Liver (tissue), 9 donors: Measurements from ENCODE around the gene EHD2. TPM values are rescaled to one million over a fixed set of nuclear protein-coding genes. Genes with fewer than 3 reads are reported as not detected.

Experiments used
- DNase-seq: peaks from one replicate; pipeline ENCODE4 v3.0.0-alpha.2; 2017; ENCODE audit warnings: low spot score
- H3K27ac ChIP-seq, 2 donors: one replicate each; pipeline ENCODE4 v1.7.0; 2013; ENCODE audit warnings: inconsistent platforms in 2 of 2, low read length in 2 of 2, control low read depth in 1 of 2, low read depth in 1 of 2, mild to moderate bottlenecking in 1 of 2
- H3K27me3 ChIP-seq, 4 donors: one replicate each; pipeline versions ENCODE4 v1.6.1 to v1.7.0; 2013; ENCODE audit warnings: low read length in 3 of 4, inconsistent platforms in 1 of 4, mild to moderate bottlenecking in 1 of 4, moderate library complexity in 1 of 4; ENCODE audit not compliant: control insufficient read depth in 4 of 4, insufficient read depth in 4 of 4
- H3K36me3 ChIP-seq, 4 donors: one replicate each; pipeline versions ENCODE4 v1.6.1 to v1.7.0; 2013; ENCODE audit warnings: low read length in 3 of 4, mild to moderate bottlenecking in 3 of 4, low read depth in 1 of 4, moderate library complexity in 1 of 4; ENCODE audit not compliant: control insufficient read depth in 4 of 4, insufficient read depth in 3 of 4
- H3K4me1 ChIP-seq, 4 donors: one replicate each; pipeline versions ENCODE4 v1.6.1 to v1.7.0; 2013; ENCODE audit warnings: low read length in 3 of 4, mild to moderate bottlenecking in 3 of 4, moderate library complexity in 1 of 4; ENCODE audit not compliant: control insufficient read depth in 4 of 4, insufficient read depth in 4 of 4
- H3K4me3 ChIP-seq, 3 donors: one replicate each; pipeline versions ENCODE4 v1.6.1 to v1.7.0; 2013; ENCODE audit warnings: low read length in 3 of 3, control low read depth in 1 of 3, low read depth in 1 of 3, mild to moderate bottlenecking in 1 of 3
- H3K9ac ChIP-seq, 2 donors: one replicate each; pipeline ENCODE4 v1.7.0; 2013; ENCODE audit warnings: low read length in 2 of 2, mild to moderate bottlenecking in 2 of 2, moderate library complexity in 2 of 2, control low read depth in 1 of 2, low read depth in 1 of 2
- H3K9me3 ChIP-seq, 4 donors: one replicate each; pipeline versions ENCODE4 v1.6.1 to v1.7.0; 2013; ENCODE audit warnings: low read length in 3 of 4; ENCODE audit not compliant: control insufficient read depth in 4 of 4
- EGR1 ChIP-seq, 2 donors: IDR thresholded peaks; 2 replicates each; pipeline ENCODE4 v1.6.1; 2016 to 2018; ENCODE audit warnings: antibody characterized with exemption in 2 of 2, low read depth in 2 of 2
- FOXA2 ChIP-seq: IDR thresholded peaks from 2 replicates; pipeline ENCODE4 v1.6.1; 2016; ENCODE audit warnings: antibody characterized with exemption
- GABPA ChIP-seq, 2 donors: IDR thresholded peaks in 1 of 2; conservative IDR thresholded peaks in 1 of 2; 2 replicates each; pipeline ENCODE4 v1.6.1; 2016; ENCODE audit warnings: antibody characterized with exemption in 2 of 2, mild to moderate bottlenecking in 1 of 2, moderate library complexity in 1 of 2
- HNF4A ChIP-seq, 2 donors: conservative IDR thresholded peaks; 2 replicates each; pipeline ENCODE4 v1.6.1; 2016; ENCODE audit warnings: antibody characterized with exemption in 2 of 2, mild to moderate bottlenecking in 2 of 2
- HNF4G ChIP-seq: IDR thresholded peaks from 2 replicates; pipeline ENCODE4 v1.6.1; 2016; ENCODE audit warnings: antibody characterized with exemption
- JUND ChIP-seq, 2 donors: IDR thresholded peaks; 2 replicates each; pipeline ENCODE4 v1.6.1; 2016; ENCODE audit warnings: antibody characterized with exemption in 2 of 2
- NR2F2 ChIP-seq: IDR thresholded peaks from 2 replicates; pipeline ENCODE4 v1.6.1; 2016; ENCODE audit warnings: antibody characterized with exemption
- RAD21 ChIP-seq, 2 donors: IDR thresholded peaks; 2 replicates each; pipeline ENCODE4 v1.6.1; 2016; ENCODE audit warnings: antibody characterized with exemption in 2 of 2, mild to moderate bottlenecking in 2 of 2
- RXRA ChIP-seq, 2 donors: IDR thresholded peaks; 2 replicates each; pipeline ENCODE4 v1.6.1; 2017 to 2018; ENCODE audit warnings: antibody characterized with exemption in 2 of 2, mild to moderate bottlenecking in 1 of 2
- YY1 ChIP-seq: IDR thresholded peaks from 2 replicates; pipeline ENCODE4 v1.6.1; 2016; ENCODE audit warnings: antibody characterized with exemption, mild to moderate bottlenecking
- WGBS: extraction: QIAGEN DNeasy Blood & Tissue Kit; methylation state at CpG from one replicate; pipeline ENCODE4 v1.1.7; 2013; 5-methylcytosine and 5-hydroxymethylcytosine counted together
- polyA plus RNA-seq, 2 donors: library from polyadenylated mRNA; stranded (reverse) in 1 of 2; unstranded in 1 of 2; fragments of 200-250 nt in 1 of 2; fragments of >200 nt in 1 of 2; fragmentation: Nextera tagmentation in 1 of 2; extraction: Ambion mirVana in 1 of 2; gene quantifications; one replicate each; pipeline versions ENCODE4 v1.2.1 to v1.2.3, GENCODE V29; 2013 to 2015
- total RNA-seq, 2 donors: library from RNA; depleted of rRNA; stranded (reverse); fragments of >200 nt; gene quantifications; one replicate each; pipeline ENCODE4 v1.2.3, GENCODE V29; 2014
- TF ChIP-seq, protein P1 (sequence below): IDR thresholded peaks from 2 replicates; pipeline ENCODE4 v1.6.1; 2016; ENCODE audit warnings: antibody characterized with exemption
- TF ChIP-seq, protein P2 (sequence below): IDR thresholded peaks from 2 replicates; pipeline ENCODE4 v1.6.1; 2016; ENCODE audit warnings: antibody characterized with exemption
- TF ChIP-seq, protein P3 (sequence below): fragments of 150-350 bp; IDR thresholded peaks from 2 replicates; pipeline ENCODE4 v1.5.1; 2017; ENCODE audit warnings: improper control_type of control experiment, low read depth, low read length; ENCODE audit not compliant: missing input control
- TF ChIP-seq, protein P4 (sequence below): IDR thresholded peaks from 2 replicates; pipeline ENCODE4 v1.6.1; 2016; ENCODE audit warnings: antibody characterized with exemption, mild to moderate bottlenecking
- TF ChIP-seq, protein P5 (sequence below): IDR thresholded peaks from 2 replicates; pipeline ENCODE4 v1.6.1; 2016; ENCODE audit warnings: antibody characterized with exemption
- donor health status: healthy.
- donor health status: healthy.
- donor health status: healthy.
- donor health status: healthy.
- donor health status: healthy.

Gene EHD2
- total and polyA plus RNA-seq, 4 donors = 3.2 to 7.9 (median 5.8) TPM

DNA sequence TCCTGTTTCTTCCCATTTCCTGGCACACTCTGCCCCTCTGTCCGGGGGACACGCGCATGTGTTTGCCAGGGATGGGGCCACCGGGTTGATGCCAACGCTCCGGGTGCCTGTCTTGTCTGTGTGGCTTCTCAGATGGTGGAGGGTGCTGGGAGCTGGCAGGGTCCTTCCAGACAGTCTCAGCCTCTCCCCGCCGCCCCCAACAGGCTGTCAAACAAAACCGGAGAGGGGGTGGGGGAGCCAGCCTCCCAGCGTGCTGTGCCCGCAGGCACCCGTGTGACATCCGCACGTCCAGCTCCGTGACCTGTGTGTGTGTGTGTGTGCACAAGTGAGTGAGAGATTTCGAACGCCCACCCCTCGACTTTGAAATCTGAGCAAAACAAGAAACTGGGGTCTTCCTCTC lies 10.6 kb upstream of the EHD2 start:
- peaks cover 0 to 3% (median 0%) of the 10 kb centered on the region in 4 donors for H3K4me1 ChIP-seq
- no peaks in the 10 kb centered on the region for H3K9me3 ChIP-seq
- 88% methylated on average over 18 of the region's 18 CpGs for WGBS
- H3K9ac ChIP-seq = no peak overlapping the region
- no peak for DNase-seq
- H3K27ac ChIP-seq = no peak overlapping the region
- H3K4me3 ChIP-seq = no peak overlapping the region
- peaks cover 6 to 35% (median 9%) of the 10 kb centered on the region in 4 donors for H3K36me3 ChIP-seq
- H3K27me3 ChIP-seq = no peaks in the 10 kb centered on the region
- TF ChIP-seq GABPA (IDR thresholded peaks at IDR 0.05 in 1 of 2, conservative IDR thresholded peaks at IDR 0.05 in 1 of 2) (no peak), HNF4G (no peak), FOXA2 (no peak), YY1 (no peak)
- TF ChIP-seq, protein P1, sequence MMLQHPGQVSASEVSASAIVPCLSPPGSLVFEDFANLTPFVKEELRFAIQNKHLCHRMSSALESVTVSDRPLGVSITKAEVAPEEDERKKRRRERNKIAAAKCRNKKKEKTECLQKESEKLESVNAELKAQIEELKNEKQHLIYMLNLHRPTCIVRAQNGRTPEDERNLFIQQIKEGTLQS = no peak

DNA sequence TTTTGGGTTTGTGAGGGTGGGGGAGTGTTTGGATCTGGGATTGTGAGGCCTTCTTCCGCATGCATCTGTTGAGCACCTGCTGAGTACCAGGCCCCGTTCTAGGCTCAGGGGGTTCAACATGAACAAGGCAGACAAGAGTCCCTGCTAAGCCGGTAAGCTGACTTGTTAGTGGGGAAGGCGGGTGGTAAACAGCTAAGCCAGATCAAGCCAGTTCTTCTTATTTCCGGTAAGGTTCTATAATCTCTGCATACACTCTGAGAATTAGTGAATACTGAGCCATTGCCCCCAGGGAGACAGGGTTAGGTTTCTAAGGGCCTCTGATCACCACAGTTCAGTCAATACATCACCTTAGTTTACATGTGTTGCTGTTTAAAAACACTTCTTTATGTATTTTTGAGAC lies 9.9 kb upstream of the EHD2 start:
- 93% methylated on average over 5 of the region's 5 CpGs for WGBS
- H3K27ac ChIP-seq = no peak overlapping the region
- TF ChIP-seq NR2F2 (no peak), JUND (IDR thresholded peaks at IDR 0.05) (no peak), YY1 (no peak), RXRA (IDR thresholded peaks at IDR 0.05) (no peak), FOXA2 (no peak), HNF4A (conservative IDR thresholded peaks at IDR 0.05) (no peak), RAD21 (IDR thresholded peaks at IDR 0.05) (no peak), EGR1 (IDR thresholded peaks at IDR 0.05; ENCODE audit: low read depth in 2 of 2) (no peak), HNF4G (no peak)
- TF ChIP-seq, protein P2, sequence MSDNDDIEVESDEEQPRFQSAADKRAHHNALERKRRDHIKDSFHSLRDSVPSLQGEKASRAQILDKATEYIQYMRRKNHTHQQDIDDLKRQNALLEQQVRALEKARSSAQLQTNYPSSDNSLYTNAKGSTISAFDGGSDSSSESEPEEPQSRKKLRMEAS = no peak
- TF ChIP-seq, protein P1 = no peak
- TF ChIP-seq, protein P3, sequence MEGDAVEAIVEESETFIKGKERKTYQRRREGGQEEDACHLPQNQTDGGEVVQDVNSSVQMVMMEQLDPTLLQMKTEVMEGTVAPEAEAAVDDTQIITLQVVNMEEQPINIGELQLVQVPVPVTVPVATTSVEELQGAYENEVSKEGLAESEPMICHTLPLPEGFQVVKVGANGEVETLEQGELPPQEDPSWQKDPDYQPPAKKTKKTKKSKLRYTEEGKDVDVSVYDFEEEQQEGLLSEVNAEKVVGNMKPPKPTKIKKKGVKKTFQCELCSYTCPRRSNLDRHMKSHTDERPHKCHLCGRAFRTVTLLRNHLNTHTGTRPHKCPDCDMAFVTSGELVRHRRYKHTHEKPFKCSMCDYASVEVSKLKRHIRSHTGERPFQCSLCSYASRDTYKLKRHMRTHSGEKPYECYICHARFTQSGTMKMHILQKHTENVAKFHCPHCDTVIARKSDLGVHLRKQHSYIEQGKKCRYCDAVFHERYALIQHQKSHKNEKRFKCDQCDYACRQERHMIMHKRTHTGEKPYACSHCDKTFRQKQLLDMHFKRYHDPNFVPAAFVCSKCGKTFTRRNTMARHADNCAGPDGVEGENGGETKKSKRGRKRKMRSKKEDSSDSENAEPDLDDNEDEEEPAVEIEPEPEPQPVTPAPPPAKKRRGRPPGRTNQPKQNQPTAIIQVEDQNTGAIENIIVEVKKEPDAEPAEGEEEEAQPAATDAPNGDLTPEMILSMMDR = no peak
- TF ChIP-seq, protein P4, sequence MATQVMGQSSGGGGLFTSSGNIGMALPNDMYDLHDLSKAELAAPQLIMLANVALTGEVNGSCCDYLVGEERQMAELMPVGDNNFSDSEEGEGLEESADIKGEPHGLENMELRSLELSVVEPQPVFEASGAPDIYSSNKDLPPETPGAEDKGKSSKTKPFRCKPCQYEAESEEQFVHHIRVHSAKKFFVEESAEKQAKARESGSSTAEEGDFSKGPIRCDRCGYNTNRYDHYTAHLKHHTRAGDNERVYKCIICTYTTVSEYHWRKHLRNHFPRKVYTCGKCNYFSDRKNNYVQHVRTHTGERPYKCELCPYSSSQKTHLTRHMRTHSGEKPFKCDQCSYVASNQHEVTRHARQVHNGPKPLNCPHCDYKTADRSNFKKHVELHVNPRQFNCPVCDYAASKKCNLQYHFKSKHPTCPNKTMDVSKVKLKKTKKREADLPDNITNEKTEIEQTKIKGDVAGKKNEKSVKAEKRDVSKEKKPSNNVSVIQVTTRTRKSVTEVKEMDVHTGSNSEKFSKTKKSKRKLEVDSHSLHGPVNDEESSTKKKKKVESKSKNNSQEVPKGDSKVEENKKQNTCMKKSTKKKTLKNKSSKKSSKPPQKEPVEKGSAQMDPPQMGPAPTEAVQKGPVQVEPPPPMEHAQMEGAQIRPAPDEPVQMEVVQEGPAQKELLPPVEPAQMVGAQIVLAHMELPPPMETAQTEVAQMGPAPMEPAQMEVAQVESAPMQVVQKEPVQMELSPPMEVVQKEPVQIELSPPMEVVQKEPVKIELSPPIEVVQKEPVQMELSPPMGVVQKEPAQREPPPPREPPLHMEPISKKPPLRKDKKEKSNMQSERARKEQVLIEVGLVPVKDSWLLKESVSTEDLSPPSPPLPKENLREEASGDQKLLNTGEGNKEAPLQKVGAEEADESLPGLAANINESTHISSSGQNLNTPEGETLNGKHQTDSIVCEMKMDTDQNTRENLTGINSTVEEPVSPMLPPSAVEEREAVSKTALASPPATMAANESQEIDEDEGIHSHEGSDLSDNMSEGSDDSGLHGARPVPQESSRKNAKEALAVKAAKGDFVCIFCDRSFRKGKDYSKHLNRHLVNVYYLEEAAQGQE = no peak
- TF ChIP-seq, protein P5, sequence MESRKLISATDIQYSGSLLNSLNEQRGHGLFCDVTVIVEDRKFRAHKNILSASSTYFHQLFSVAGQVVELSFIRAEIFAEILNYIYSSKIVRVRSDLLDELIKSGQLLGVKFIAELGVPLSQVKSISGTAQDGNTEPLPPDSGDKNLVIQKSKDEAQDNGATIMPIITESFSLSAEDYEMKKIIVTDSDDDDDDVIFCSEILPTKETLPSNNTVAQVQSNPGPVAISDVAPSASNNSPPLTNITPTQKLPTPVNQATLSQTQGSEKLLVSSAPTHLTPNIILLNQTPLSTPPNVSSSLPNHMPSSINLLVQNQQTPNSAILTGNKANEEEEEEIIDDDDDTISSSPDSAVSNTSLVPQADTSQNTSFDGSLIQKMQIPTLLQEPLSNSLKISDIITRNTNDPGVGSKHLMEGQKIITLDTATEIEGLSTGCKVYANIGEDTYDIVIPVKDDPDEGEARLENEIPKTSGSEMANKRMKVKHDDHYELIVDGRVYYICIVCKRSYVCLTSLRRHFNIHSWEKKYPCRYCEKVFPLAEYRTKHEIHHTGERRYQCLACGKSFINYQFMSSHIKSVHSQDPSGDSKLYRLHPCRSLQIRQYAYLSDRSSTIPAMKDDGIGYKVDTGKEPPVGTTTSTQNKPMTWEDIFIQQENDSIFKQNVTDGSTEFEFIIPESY = no peak
- no peaks in the 10 kb centered on the region for H3K9me3 ChIP-seq
- peaks cover 6 to 35% (median 9%) of the 10 kb centered on the region in 4 donors for H3K36me3 ChIP-seq
- DNase-seq = no peak
- H3K27me3 ChIP-seq = no peaks in the 10 kb centered on the region
- H3K4me3 ChIP-seq = no peak overlapping the region
- no peak overlapping the region for H3K9ac ChIP-seq
- H3K4me1 ChIP-seq = no peaks in the 10 kb centered on the region
